HG03103 (cell line): ENCODE results near the gene RPS3.

Experiments
- ATAC-seq: cut with Tn5 transposase; IDR thresholded peaks from one replicate; pipeline ENCODE4 v1.9.1; 2021; ENCODE audit warnings: low read depth; ENCODE audit not compliant: unreplicated experiment

RPS3 gene

DNA sequence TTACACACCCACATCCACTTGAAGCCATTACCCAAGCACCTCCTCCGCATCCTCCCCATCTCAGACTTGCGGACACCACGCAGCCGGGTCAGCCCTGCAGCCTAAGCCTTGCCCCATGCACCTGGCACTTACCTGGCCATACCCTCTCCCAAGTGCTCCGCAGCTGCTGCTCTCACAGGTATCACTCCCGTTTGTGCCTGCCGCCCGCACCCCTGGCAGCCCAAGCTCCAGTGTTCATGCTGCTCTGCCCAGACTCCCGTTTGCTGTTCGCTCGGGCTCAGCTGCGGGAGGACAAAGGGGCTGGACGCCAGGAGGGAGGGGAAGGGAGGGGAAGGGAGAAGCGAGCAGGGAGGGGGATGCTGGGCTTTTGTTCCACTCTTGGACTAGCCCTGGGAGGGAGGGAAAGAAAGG is 33.6 kb downstream of the RPS3 start, which contains the start of gene KLHL35:
Gene KLHL35 (minus strand): TSS at position 293 of the 411 bp plus-strand sequence. CDS start 2,574 bp downstream, outside the sequence.
- ATAC-seq, result no peak

DNA sequence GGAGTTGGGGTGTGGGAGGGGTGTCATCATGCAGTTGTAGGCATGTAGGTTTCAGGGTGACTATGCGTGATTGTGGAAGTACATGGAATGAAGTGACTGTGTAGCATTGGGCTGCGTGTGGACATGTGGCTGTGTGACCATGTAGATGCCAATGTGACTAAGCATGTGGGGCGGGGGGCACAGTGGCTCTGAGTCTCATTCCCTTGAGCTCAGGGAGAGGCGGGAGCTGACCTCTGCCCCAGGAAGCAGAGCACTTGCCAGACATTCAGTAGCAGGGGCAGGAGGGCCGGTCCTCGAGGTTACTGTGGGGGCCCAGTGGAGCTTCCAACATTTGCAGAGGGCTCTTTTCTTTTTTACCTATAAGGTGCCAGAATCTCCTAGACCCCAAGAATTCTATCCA is 34.1 kb downstream of the RPS3 start:
- no peak for ATAC-seq

DNA sequence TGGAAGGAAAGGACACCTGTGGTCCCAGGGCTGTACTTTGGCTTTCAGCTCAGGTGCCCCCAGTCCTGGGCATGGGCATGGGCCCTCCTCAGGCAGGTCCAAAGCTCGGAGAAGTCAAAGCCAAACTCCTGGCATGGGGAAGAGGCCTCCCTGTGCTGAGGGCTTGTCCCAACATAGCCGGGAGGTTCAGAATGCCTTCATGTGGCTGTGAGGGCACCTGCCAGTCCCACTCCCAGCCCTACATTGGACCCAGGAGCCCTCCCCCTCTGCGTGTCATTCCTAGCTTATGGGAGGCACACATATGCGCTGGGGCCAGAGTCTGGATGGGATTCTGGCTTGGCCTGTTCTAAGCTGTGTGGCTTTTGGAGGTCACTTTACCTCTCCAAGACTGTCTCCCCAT is 34.7 kb downstream of the RPS3 start:
- no peak for ATAC-seq

DNA sequence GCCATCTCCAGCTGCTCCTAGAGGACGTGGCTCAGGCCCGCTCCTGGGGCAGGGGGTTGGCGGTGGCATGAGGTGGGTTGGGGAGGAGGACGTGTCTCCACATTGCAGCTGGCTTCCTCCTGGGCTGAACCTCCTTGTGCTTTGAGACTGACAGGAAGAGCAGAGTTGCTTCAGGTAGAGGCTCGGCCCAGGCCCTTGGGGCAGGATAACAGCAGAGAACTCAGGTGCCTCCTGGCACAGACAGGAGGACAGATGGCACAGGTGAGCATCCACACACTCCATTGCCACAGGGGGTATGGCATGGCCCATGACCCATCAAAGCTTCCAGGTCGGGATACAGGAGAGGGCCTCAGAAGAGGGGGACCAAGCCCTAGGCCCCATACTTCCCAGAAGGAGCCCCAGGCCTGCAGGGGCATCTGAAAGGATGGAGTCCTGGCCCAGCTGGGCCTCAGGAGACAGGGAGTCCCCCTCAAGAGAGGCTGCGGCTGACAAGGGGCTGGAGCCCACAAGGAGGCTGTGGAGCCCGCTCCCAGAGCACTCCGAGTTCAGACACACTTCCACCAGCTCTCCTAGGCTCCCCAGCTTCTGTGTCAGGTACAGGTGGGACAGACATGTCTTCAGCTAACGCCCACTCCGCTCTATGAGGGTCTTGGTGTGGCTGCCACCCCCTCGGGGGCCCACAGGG is 35.7 kb downstream of the RPS3 start:
- ATAC-seq, result no peak

GRCh38 chr11:75435571-75435925 is 36.2 kb downstream of the RPS3 start:
- no peak for ATAC-seq

GRCh38 chr11:75436806-75437205 is 37.5 kb downstream of the RPS3 start:
- no peak for ATAC-seq

DNA sequence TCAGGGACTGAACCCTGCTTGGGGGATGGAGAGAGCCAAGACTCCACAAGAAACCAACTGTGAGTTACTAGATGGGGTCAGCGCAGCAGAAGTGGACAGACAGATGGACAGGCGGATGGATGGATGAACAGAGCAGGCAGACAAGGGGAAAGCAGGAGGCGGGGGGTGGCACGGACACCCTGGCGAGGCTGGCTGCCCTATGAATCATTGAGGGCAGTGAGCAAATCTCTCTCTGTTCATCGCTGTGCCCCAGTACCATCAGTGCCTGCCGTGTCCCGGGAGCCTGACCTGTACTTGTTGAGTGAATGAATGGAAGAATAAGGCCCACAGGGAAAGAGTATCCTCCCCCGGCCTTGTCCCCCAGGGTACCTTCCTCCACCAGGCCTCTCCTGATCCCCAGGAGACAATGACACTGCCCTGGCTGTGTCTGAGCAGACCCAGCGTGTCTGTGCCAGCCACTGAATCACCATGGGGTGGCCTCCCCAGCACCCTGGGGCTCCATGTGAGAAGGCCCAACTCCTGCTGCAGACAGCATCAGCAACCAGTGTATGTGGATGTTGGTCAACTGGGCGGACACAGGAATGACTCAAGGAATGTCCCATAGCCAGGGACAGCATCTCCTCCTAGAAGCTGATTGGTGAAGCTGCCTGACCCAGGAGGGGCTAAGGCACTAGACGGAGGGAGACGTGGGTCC is 38.8 kb downstream of the RPS3 start:
- ATAC-seq, result no peak

GRCh38 chr11:75439026-75439425 is 39.7 kb downstream of the RPS3 start:
- no peak for ATAC-seq

DNA sequence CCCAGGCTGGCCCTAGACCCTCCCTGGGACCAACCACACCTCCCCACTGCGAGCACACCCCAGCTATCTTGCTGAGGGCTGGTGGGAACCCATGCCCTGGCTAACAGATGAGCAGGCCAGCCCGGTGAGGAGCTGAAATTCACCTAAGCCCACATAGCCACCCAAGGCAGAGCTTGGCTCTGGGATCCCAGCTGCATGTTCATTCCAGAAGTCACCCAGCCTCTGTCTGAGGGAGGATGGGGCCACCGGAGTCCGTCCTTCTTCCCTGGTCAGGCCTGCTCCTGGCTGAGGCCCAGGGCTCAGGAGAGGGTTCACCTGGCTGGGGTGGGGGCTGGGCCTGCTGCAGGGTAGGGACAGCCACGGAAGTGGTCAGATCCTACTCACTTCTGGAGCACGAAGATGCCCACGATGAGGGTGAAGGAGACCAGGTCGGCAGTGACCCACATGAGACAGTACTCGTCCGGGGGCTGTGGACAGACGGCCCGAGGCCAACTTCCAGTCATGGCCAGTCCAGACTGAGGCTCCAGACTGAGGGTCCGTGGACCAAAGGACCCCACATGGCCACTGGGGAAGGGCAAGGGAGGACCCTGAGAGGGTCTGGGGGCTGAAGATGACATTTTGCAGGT is 40.3 kb downstream of the RPS3 start:
- no peak for ATAC-seq

- no peak for ATAC-seq
These were observed 41.9 kb downstream of the RPS3 start for GRCh38 chr11:75440960-75441803.

- ATAC-seq, result no peak
These were observed 42.5 kb downstream of the RPS3 start for GRCh38 chr11:75441804-75442132.

DNA sequence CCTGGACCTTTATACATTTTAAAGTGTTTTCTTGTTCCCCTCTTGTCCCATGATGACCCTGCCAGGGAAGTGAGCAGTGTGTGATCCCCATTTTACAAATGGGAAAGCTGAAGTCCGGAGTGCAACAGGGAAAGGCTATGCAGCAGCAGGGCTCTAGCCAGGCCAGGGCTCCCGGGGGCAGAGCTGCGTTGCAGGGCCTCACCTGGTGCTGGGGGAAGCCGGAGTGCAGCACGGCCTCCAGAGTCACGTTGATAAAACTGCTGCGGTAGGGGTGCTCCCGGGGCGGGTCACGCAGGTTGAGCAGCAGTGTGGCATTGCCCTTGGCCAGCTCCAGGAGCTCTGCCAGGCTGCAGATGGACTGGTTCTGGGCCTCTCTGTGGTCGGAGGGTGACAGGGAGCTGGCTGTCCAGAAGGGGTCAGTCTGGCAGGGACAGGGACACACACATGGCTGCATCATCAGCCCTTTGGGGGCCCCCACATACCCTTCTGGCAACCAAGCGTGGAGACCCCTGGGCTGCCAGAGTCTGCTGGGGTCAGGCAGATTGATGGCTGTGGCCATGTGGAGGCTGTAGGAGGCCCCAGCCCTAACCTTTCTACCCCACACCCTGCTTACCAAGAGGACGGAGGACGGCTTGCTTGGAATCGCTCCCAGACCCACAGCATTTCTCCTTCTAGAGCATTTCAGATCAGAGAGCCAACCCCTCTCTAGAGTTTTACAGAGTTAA is 43.0 kb downstream of the RPS3 start:
- ATAC-seq, result no peak

- ATAC-seq, result no peak
These were observed 43.7 kb downstream of the RPS3 start for GRCh38 chr11:75443043-75443442.

DNA sequence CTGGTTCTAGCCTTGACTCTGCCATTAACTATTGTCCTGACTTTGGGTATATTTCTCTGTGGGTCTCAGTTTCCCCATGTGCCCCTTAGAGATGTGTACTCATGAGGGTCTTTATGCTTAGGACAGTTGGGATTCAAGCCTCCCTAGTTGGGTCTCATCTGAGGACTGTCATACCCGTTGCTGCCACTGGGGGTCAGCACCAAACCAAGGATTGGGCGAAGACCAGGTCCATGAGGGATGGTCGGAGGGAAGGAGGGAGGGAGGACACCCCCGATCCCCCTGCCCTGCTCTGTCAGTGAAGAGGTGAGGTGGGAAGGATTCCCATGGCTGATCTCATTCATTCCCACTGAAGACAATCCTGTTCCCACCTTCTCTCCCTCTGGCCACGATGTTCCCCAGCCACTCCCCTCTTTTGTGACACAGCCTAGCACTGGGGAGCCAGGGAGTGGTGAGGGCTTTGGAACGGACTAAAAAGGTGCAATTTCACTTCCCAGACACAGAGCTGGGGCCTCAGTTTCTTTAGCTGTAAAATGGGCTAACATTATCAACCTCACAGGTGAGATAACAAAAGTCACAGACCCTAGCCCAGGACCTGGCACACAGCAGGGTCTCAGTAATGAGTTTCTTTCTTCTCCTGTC is 46.1 kb downstream of the RPS3 start:
- ATAC-seq, result no peak

GRCh38 chr11:75447415-75447814 is 48.1 kb downstream of the RPS3 start:
- ATAC-seq, result no peak

GRCh38 chr11:75449271-75449670 is 50.0 kb downstream of the RPS3 start:
- no peak for ATAC-seq

DNA sequence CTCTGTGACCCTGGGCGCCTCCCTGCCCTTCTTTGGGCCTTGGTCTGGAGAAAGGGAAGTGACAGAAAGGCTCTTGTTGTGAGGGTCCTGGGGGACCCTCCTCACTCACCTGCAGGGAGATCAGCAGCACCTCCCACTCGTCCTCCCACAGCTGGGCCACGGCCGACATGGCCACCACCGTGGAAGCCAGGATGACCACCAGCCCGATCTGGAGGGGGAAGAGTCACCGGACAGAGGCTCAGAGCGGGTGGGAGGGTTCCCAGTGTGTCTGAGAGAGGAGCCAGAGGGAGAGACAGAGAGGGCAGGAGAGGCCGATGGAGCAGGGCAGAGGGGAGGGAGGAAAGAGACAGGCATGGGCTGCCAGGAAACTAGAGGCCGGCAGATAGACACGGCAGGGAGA is 50.5 kb downstream of the RPS3 start:
- ATAC-seq, result no peak

- no peak for ATAC-seq
These were observed 50.9 kb downstream of the RPS3 start for GRCh38 chr11:75450236-75450635.

DNA sequence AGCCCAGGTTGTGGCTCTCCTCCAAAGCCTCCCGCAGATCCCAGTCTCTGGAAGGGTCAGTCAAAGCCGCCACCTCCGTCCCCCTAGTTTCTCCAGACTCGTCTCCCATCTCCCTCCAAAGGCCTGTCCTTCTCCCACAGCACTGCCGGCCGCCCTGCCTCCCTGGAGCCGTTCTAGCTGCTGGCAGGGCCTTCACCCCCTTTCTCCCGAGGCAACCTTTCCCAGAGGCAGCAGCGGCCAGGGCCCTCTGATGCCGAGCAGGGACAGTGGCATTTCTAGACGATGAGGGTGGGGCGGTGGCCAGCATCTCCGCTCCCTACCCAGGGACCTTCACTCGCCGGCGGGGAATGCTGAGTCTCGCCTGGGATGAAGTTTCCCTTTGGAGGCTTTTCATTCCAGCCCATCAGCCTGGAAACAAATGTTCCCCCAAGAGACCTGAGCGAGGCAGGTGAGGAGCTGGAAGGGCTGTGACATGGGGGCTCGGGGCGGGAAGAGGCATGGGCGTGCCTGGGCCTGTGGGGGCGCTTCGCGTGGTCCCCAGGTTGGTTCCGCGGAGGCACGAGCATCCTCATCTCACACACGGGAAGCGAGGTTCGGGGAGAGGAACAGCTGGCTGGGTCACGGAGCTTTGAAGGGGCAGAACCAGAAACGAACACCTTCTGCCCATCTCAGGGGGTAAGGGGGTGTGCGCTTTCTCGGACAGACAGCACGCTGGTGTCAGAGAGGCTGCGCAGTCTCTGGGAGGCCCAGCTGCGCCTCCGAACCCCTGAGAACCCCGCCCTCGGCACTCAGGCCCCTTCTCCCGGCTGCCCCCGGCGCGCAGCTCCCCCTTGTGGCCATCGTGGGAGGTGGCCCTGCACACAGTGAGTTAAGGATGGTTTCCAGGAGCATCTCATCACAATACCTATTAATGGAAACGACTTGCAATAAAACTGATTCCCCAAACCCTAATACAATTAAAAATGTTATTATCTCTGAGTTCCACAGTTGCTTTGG is 51.8 kb downstream of the RPS3 start:
- ATAC-seq, result no peak
